Mononuclear cell (primary cell): ENCODE measurements around the gene ZNF526. TPM values are rescaled to one million over a fixed set of nuclear protein-coding genes. Genes with fewer than 3 reads are reported as not detected.

Experiments
- H3K27me3 ChIP-seq: 2 replicates; pipeline ENCODE4 v1.6.0; 2011; ENCODE audit warnings: low read length, control low read depth; ENCODE audit not compliant: insufficient read depth
- H3K4me1 ChIP-seq: 2 replicates; pipeline ENCODE4 v1.5.1; 2011; ENCODE audit warnings: mild to moderate bottlenecking, low read length, control low read depth; ENCODE audit not compliant: insufficient read depth
- H3K4me3 ChIP-seq: 2 replicates; pipeline ENCODE4 v1.5.1; 2011; ENCODE audit warnings: mild to moderate bottlenecking, low read length, moderate library complexity
- H3K9me3 ChIP-seq: 2 replicates; pipeline ENCODE4 v1.5.1; 2011; ENCODE audit warnings: low read depth, mild to moderate bottlenecking, control low read depth, low read length
- total RNA-seq: library from RNA; depleted of rRNA; stranded (reverse); fragments of >200 nt; gene quantifications from one replicate; pipeline ENCODE4 v1.2.3, GENCODE V29; 2012

ZNF526 gene
- total RNA-seq, 1 donor = 5.2 TPM

GRCh38 chr19:42271045-42271419 lies 50.9 kb downstream of the ZNF526 start:
- Histone ChIP-seq H3K9me3 (no peaks in the 10 kb centered on the region), H3K4me1 (peaks cover 43% of the 10 kb centered on the region), H3K4me3 (no peak overlapping the region), H3K27me3 (no peaks in the 10 kb centered on the region)

- Histone ChIP-seq H3K9me3 (no peaks in the 10 kb centered on the region), H3K4me3 (no peak overlapping the region), H3K4me1 (peaks cover 51% of the 10 kb centered on the region), H3K27me3 (no peaks in the 10 kb centered on the region)
These were observed 51.9 kb downstream of the ZNF526 start for GRCh38 chr19:42271861-42272534.

GRCh38 chr19:42272535-42272897 lies 52.4 kb downstream of the ZNF526 start:
- no peaks in the 10 kb centered on the region for H3K9me3 ChIP-seq
- no peaks in the 10 kb centered on the region for H3K27me3 ChIP-seq
- H3K4me3 ChIP-seq = no peak overlapping the region
- peaks cover 47% of the 10 kb centered on the region for H3K4me1 ChIP-seq

- H3K27me3 ChIP-seq = no peaks in the 10 kb centered on the region
- no peaks in the 10 kb centered on the region for H3K9me3 ChIP-seq
- H3K4me1 ChIP-seq = peaks cover 43% of the 10 kb centered on the region
- no peak overlapping the region for H3K4me3 ChIP-seq
These were observed 52.9 kb downstream of the ZNF526 start for GRCh38 chr19:42272989-42273406.

- peaks cover 47% of the 10 kb centered on the region for H3K4me1 ChIP-seq
These were observed 53.4 kb downstream of the ZNF526 start for GRCh38 chr19:42273407-42274064.

GRCh38 chr19:42274065-42274682 lies 54.1 kb downstream of the ZNF526 start:
- Histone ChIP-seq H3K4me3 (no peak overlapping the region), H3K9me3 (no peaks in the 10 kb centered on the region), H3K27me3 (no peaks in the 10 kb centered on the region), H3K4me1 (peaks cover 53% of the 10 kb centered on the region)

More at GRCh38 chr19:42273407-42274064, 53.4 kb downstream of the ZNF526 start:
- Histone ChIP-seq H3K4me3 (no peak overlapping the region), H3K9me3 (no peaks in the 10 kb centered on the region), H3K27me3 (no peaks in the 10 kb centered on the region)

- no peaks in the 10 kb centered on the region for H3K9me3 ChIP-seq
- peaks cover 54% of the 10 kb centered on the region for H3K4me1 ChIP-seq
These were observed 55.0 kb downstream of the ZNF526 start for GRCh38 chr19:42275103-42275502.

GRCh38 chr19:42275517-42275916 lies 55.4 kb downstream of the ZNF526 start:
- peaks cover 54% of the 10 kb centered on the region for H3K4me1 ChIP-seq
- H3K9me3 ChIP-seq = no peaks in the 10 kb centered on the region
- no peaks in the 10 kb centered on the region for H3K27me3 ChIP-seq
- no peak overlapping the region for H3K4me3 ChIP-seq

More at GRCh38 chr19:42275103-42275502, 55.0 kb downstream of the ZNF526 start:
- Histone ChIP-seq H3K27me3 (no peaks in the 10 kb centered on the region), H3K4me3 (no peak overlapping the region)

GRCh38 chr19:42276284-42276683 lies 56.2 kb downstream of the ZNF526 start:
- H3K27me3 ChIP-seq = no peaks in the 10 kb centered on the region
- H3K4me3 ChIP-seq = no peak overlapping the region
- no peaks in the 10 kb centered on the region for H3K9me3 ChIP-seq
- peaks cover 50% of the 10 kb centered on the region for H3K4me1 ChIP-seq

- Histone ChIP-seq H3K27me3 (no peaks in the 10 kb centered on the region), H3K4me3 (no peak overlapping the region), H3K9me3 (no peaks in the 10 kb centered on the region), H3K4me1 (peaks cover 50% of the 10 kb centered on the region)
These were observed 56.7 kb downstream of the ZNF526 start for GRCh38 chr19:42276821-42277220.

Other genes starting within 250 kb of the ZNF526 start
- gene ATP1A3, start 226.1 kb upstream of the ZNF526 start, total RNA-seq = 1.7 TPM
- gene GRIK5, start 150.1 kb upstream of the ZNF526 start, total RNA-seq = 0.21 TPM
- 21.5 TPM for gene ZNF574, start 144.1 kb upstream of the ZNF526 start, total RNA-seq
- gene POU2F2, start 87.9 kb upstream of the ZNF526 start, total RNA-seq = 8.3 TPM
- gene DEDD2, start 2.6 kb upstream of the ZNF526 start, total RNA-seq = 128 TPM
- 13.1 TPM for gene GSK3A, start 22.3 kb downstream of the ZNF526 start, total RNA-seq
- 35.2 TPM for gene ERF, start 34.8 kb downstream of the ZNF526 start, total RNA-seq
- gene CIC, start 48.9 kb downstream of the ZNF526 start, total RNA-seq = 36.0 TPM
- gene PRR19, start 81.8 kb downstream of the ZNF526 start, total RNA-seq = not detected
- 8.7 TPM for gene PAFAH1B3, start 82.3 kb downstream of the ZNF526 start, total RNA-seq
- not detected for gene TMEM145, start 93.0 kb downstream of the ZNF526 start, total RNA-seq
- gene MEGF8, start 105.3 kb downstream of the ZNF526 start, total RNA-seq = 1.6 TPM
- not detected for gene CNFN, start 170.0 kb downstream of the ZNF526 start, total RNA-seq
- gene LIPE, start 207.1 kb downstream of the ZNF526 start, total RNA-seq = 2.5 TPM
- gene CXCL17, start 222.6 kb downstream of the ZNF526 start, total RNA-seq = not detected